Smooth muscle cell (in vitro differentiated cells): ENCODE data around the gene YWHAE. TPM values are rescaled to one million over a fixed set of nuclear protein-coding genes. Genes with fewer than 3 reads are reported as not detected.
"Not testable (repeated sequence)": the region's sequence is repeated elsewhere in the genome, so short reads cannot be mapped to it uniquely, and the experiment has no call there.

Experiments
- DNase-seq: peaks from one replicate; lab custom pipeline; 2025; ENCODE audit not compliant: unreplicated experiment; lab: John Stamatoyannopoulos, UW
- H2AFZ ChIP-seq: fragments of 200-600 bp; sonication (generic); 2 replicates; pipeline ENCODE4 v1.6.0; 2016; ENCODE audit warnings: antibody characterized with exemption, low read depth, mild to moderate bottlenecking
- H3F3A ChIP-seq: fragments of 200-600 bp; sonication (generic); 2 replicates; pipeline ENCODE4 v1.6.0; 2017; ENCODE audit warnings: antibody characterized with exemption, low read depth
- H3K27ac ChIP-seq: fragments of 200-600 bp; sonication (generic); 2 replicates; pipeline ENCODE4 v1.5.1; 2016; ENCODE audit warnings: low read depth, mild to moderate bottlenecking
- H3K27me3 ChIP-seq: fragments of 200-600 bp; sonication (generic); 2 replicates; pipeline ENCODE4 v1.6.1; 2016; ENCODE audit warnings: low read depth, mild to moderate bottlenecking
- H3K36me3 ChIP-seq: fragments of 200-600 bp; sonication (generic); 2 replicates; pipeline ENCODE4 v1.5.1; 2016; ENCODE audit warnings: low read depth
- H3K4me1 ChIP-seq: fragments of 200-600 bp; sonication (generic); 2 replicates; pipeline ENCODE4 v1.5.1; 2016; ENCODE audit warnings: low read depth
- H3K4me2 ChIP-seq: fragments of 200-600 bp; sonication (generic); 2 replicates; pipeline ENCODE4 v1.6.0; 2016; ENCODE audit warnings: mild to moderate bottlenecking
- H3K4me3 ChIP-seq: fragments of 200-600 bp; sonication (generic); 2 replicates; pipeline ENCODE4 v1.5.1; 2016; ENCODE audit warnings: mild to moderate bottlenecking
- H3K79me2 ChIP-seq: fragments of 200-600 bp; sonication (generic); 2 replicates; pipeline ENCODE4 v1.6.0; 2016; ENCODE audit warnings: low read depth, mild to moderate bottlenecking
- H3K9ac ChIP-seq: fragments of 200-600 bp; sonication (generic); 2 replicates; pipeline ENCODE4 v1.6.0; 2016; ENCODE audit warnings: low read depth
- H3K9me3 ChIP-seq: fragments of 200-600 bp; sonication (generic); replicated peaks from 2 replicates; pipeline ENCODE4 v1.5.1; 2016; ENCODE audit warnings: low read depth
- H4K20me1 ChIP-seq: fragments of 200-600 bp; sonication (generic); 2 replicates; pipeline ENCODE4 v1.6.0; 2016; ENCODE audit warnings: low read depth
- CTCF ChIP-seq: fragments of 200-600 bp; sonication (generic); IDR thresholded peaks from 2 replicates; pipeline ENCODE4 v1.5.1; 2017; ENCODE audit warnings: borderline replicate concordance, mild to moderate bottlenecking, antibody characterized with exemption; ENCODE audit not compliant: insufficient read depth, poor library complexity, severe bottlenecking
- WGBS: methylation state at CpG from one replicate; pipeline ENCODE4 v1.1.7; 2016; ENCODE audit warnings: low lambda C conversion rate; 5-methylcytosine and 5-hydroxymethylcytosine counted together
- polyA plus RNA-seq: library from polyadenylated mRNA; unstranded; fragments of >200 nt; fragmentation: Nextera tagmentation; extraction: Ambion mirVana; gene quantifications from 2 replicates; pipeline ENCODE4 v1.2.1, GENCODE V29; 2016
- total RNA-seq: library from RNA; depleted of rRNA; stranded (reverse); fragments of >200 nt; gene quantifications from 2 replicates; pipeline ENCODE4 v1.2.3, GENCODE V29; 2014

Gene YWHAE
- total and polyA plus RNA-seq, 2 experiments from 2014 or later: 383 to 662 TPM

- peaks cover 5% of the 10 kb centered on the region for H3K36me3 ChIP-seq
- H3K4me1 ChIP-seq: peaks cover 13% of the 10 kb centered on the region
- peaks cover 96% of the 10 kb centered on the region for H3K79me2 ChIP-seq
- no peak for DNase-seq
- H2AFZ ChIP-seq: no peak overlapping the region
- H3K9ac ChIP-seq: no peak overlapping the region
- no peak for TF ChIP-seq CTCF
- peak overlapping the region; percentile 10 for H3K27ac ChIP-seq
- H3K4me2 ChIP-seq: no peak overlapping the region
- H3K4me3 ChIP-seq: no peak overlapping the region
- no peaks in the 10 kb centered on the region for H3K27me3 ChIP-seq
- 82% methylated on average over 10 of the region's 10 CpGs for WGBS
- peaks cover 100% of the 10 kb centered on the region for H4K20me1 ChIP-seq
- H3F3A ChIP-seq: peaks cover 40% of the 10 kb centered on the region
- no peaks in the 10 kb centered on the region for H3K9me3 ChIP-seq
These were observed 37.8 kb downstream of the YWHAE start for GRCh38 chr17:1362065-1362848.

- H2AFZ ChIP-seq: no peak overlapping the region
- no peak overlapping the region for H3K9ac ChIP-seq
- H3K4me1 ChIP-seq: peaks cover 13% of the 10 kb centered on the region
- H3K36me3 ChIP-seq: peaks cover 5% of the 10 kb centered on the region
- no peaks in the 10 kb centered on the region for H3K9me3 ChIP-seq
- H3K27me3 ChIP-seq: no peaks in the 10 kb centered on the region
- WGBS: 92% methylated on average over 12 of the region's 12 CpGs
- H3K27ac ChIP-seq: peak overlapping the region; percentile 78
- H3F3A ChIP-seq: peaks cover 32% of the 10 kb centered on the region
- peaks cover 100% of the 10 kb centered on the region for H4K20me1 ChIP-seq
- H3K4me3 ChIP-seq: no peak overlapping the region
- H3K79me2 ChIP-seq: peaks cover 94% of the 10 kb centered on the region
- H3K4me2 ChIP-seq: peak overlapping the region; percentile 67
- no peak for TF ChIP-seq CTCF
- no peak for DNase-seq
These were observed 39.0 kb downstream of the YWHAE start for GRCh38 chr17:1360975-1361374.

- not testable (repeated sequence) for H3K9ac ChIP-seq, H3K27me3 ChIP-seq, H3K9me3 ChIP-seq, H3K4me3 ChIP-seq, DNase-seq, H3K36me3 ChIP-seq, H2AFZ ChIP-seq
- peak overlapping the region; percentile 67 for H3K4me2 ChIP-seq
- peaks cover 93% of the 10 kb centered on the region for H3K79me2 ChIP-seq
- peaks cover 36% of the 10 kb centered on the region for H3F3A ChIP-seq
- peaks cover 11% of the 10 kb centered on the region for H3K4me1 ChIP-seq
- H4K20me1 ChIP-seq: peaks cover 100% of the 10 kb centered on the region
- 8% methylated on average over 5 of the region's 5 CpGs for WGBS
- H3K27ac ChIP-seq: peak overlapping the region; percentile 78
These were observed 39.7 kb downstream of the YWHAE start for GRCh38 chr17:1360315-1360714.

GRCh38 chr17:1354030-1354429 is 46.0 kb downstream of the YWHAE start:
- 94% methylated on average over 7 of the region's 7 CpGs for WGBS
- no peak overlapping the region for H3K4me3 ChIP-seq
- H3K9ac ChIP-seq: no peak overlapping the region
- H3F3A ChIP-seq: peaks cover 4% of the 10 kb centered on the region
- no peak for DNase-seq
- H3K79me2 ChIP-seq: peaks cover 91% of the 10 kb centered on the region
- H3K27me3 ChIP-seq: no peaks in the 10 kb centered on the region
- peaks cover 8% of the 10 kb centered on the region for H3K36me3 ChIP-seq
- no peak overlapping the region for H3K27ac ChIP-seq
- H3K4me2 ChIP-seq: no peak overlapping the region
- peaks cover 98% of the 10 kb centered on the region for H4K20me1 ChIP-seq
- no peak overlapping the region for H2AFZ ChIP-seq
- H3K4me1 ChIP-seq: no peaks in the 10 kb centered on the region
- H3K9me3 ChIP-seq: no peaks in the 10 kb centered on the region
- TF ChIP-seq CTCF: no peak

- peaks cover 98% of the 10 kb centered on the region for H4K20me1 ChIP-seq
These were observed 47.5 kb downstream of the YWHAE start for GRCh38 chr17:1352530-1352929.

More at GRCh38 chr17:1352530-1352929, 47.5 kb downstream of the YWHAE start:
- H3K9me3 ChIP-seq, H3K36me3 ChIP-seq, DNase-seq, H3K27me3 ChIP-seq, H3K4me1 ChIP-seq, H3K4me3 ChIP-seq, H3K9ac ChIP-seq, H2AFZ ChIP-seq, H3F3A ChIP-seq, H3K4me2 ChIP-seq: not testable (repeated sequence)
- Histone ChIP-seq H3K27ac (peak overlapping the region; percentile 19), H3K79me2 (peaks cover 93% of the 10 kb centered on the region)
- 98% methylated on average over 16 of the region's 16 CpGs for WGBS
